Esophagus muscularis mucosa (tissue), 4 donors: Measurements from ENCODE around the gene ADAMTS1. TPM values are rescaled to one million over a fixed set of nuclear protein-coding genes. Genes with fewer than 3 reads are reported as not detected.

Experiments used
- DNase-seq: peaks from one replicate; pipeline ENCODE4 v3.0.0-alpha.2; 2017; ENCODE audit errors: extremely low spot score
- H3K27ac ChIP-seq, 4 donors: fragments of 200-600 bp; sonication (generic); replicated peaks in 1 of 4; 1 replicate in 3 of 4; 2 replicates in 1 of 4; pipeline ENCODE4 v1.5.1; 2016 to 2019; ENCODE audit warnings: mild to moderate bottlenecking in 1 of 4
- H3K27me3 ChIP-seq, 4 donors: fragments of 200-600 bp; sonication (generic); one replicate each; pipeline versions ENCODE4 v1.5.1 to v1.6.0; 2016 to 2019
- H3K36me3 ChIP-seq, 4 donors: fragments of 200-600 bp; sonication (generic); one replicate each; pipeline ENCODE4 v1.5.1; 2016 to 2019
- H3K4me1 ChIP-seq, 4 donors: fragments of 200-600 bp; sonication (generic); one replicate each; pipeline ENCODE4 v1.5.1; 2016 to 2019
- H3K4me3 ChIP-seq, 4 donors: fragments of 200-600 bp; sonication (generic); 1 replicate in 2 of 4; 2 replicates in 2 of 4; pipeline ENCODE4 v1.5.1; 2016 to 2019; ENCODE audit warnings: mild to moderate bottlenecking in 4 of 4, moderate library complexity in 1 of 4
- H3K9me3 ChIP-seq, 4 donors: fragments of 200-600 bp; sonication (generic); 1 replicate in 3 of 4; 2 replicates in 1 of 4; pipeline ENCODE4 v1.5.1; 2016 to 2019
- CTCF ChIP-seq, 3 experiments: fragments of 200-600 bp in 2 of 3; fragments of 450-650 bp in 1 of 3; sonication (generic) in 2 of 3; IDR thresholded peaks; one replicate each; pipeline ENCODE4 v1.5.1; 2017 to 2019; ENCODE audit warnings: antibody characterized with exemption in 3 of 3, mild to moderate bottlenecking in 2 of 3, moderate library complexity in 1 of 3
- EP300 ChIP-seq: sonication (generic); formaldehyde crosslinking; IDR thresholded peaks from one replicate; pipeline ENCODE4 v1.6.1; 2017; ENCODE audit warnings: antibody characterized with exemption
- POLR2A ChIP-seq: fragments of 450-650 bp; IDR thresholded peaks from one replicate; pipeline ENCODE4 v1.6.1; 2017; ENCODE audit warnings: antibody characterized with exemption, moderate library complexity, mild to moderate bottlenecking, low read depth
- POLR2AphosphoS5 ChIP-seq, 2 donors: sonication (generic); formaldehyde crosslinking; IDR thresholded peaks; one replicate each; pipeline ENCODE4 v1.6.1; 2017; ENCODE audit warnings: antibody characterized with exemption in 2 of 2
- WGBS: methylation state at CpG from one replicate; pipeline ENCODE4 v1.1.5; 2018; 5-methylcytosine and 5-hydroxymethylcytosine counted together
- intact Hi-C: fragments of 100-400 bp; cut with DNase I; formaldehyde crosslinking; loops from one replicate; pipeline ENCODE4 v1.15.1; 2023
- total RNA-seq, 4 donors: library from RNA; depleted of rRNA; stranded (reverse); fragments of >200 nt; gene quantifications; one replicate each; pipeline versions ENCODE4 v1.1.0 to v1.2.1, GENCODE V29; 2016

ADAMTS1 gene
- total RNA-seq, 4 donors from 2014 or later: 60.6 to 164 (median 123) TPM

- H3K36me3 ChIP-seq: peaks cover 28 to 83% (median 57%) of the 10 kb centered on the region in 4 donors
- H3K4me1 ChIP-seq: peaks cover 35 to 65% (median 59%) of the 10 kb centered on the region in 4 donors
- no peak for DNase-seq
Observed at GRCh38 chr21:26840201-26840600, 5.0 kb downstream of the ADAMTS1 start.

GRCh38 chr21:26837539-26837938, 7.7 kb downstream of the ADAMTS1 start:
- intact Hi-C loops: no loop called here
- WGBS: 50% methylated on average over 3 of the region's 3 CpGs
- TF ChIP-seq EP300: no peak
- TF ChIP-seq POLR2AphosphoS5 (IDR thresholded peaks at IDR 0.05): no peak
- no peak for TF ChIP-seq CTCF (IDR thresholded peaks at IDR 0.05)
- no peak for TF ChIP-seq POLR2A
- Histone ChIP-seq H3K4me3 (peak overlapping the region in 1 of 4 donors; percentile 81), H3K36me3 (peaks cover 28 to 69% (median 57%) of the 10 kb centered on the region in 4 donors), H3K4me1 (peaks cover 34 to 62% (median 56%) of the 10 kb centered on the region in 4 donors), H3K27me3 (no peaks in the 10 kb centered on the region), H3K9me3 (no peaks in the 10 kb centered on the region), H3K27ac (peak overlapping the region in 3 of 4 donors; percentile 28 to 95 (median 33))
- no peak for DNase-seq

More at GRCh38 chr21:26840201-26840600, 5.0 kb downstream of the ADAMTS1 start:
- peak overlapping the region; percentile 94 to 97 (median 96) for H3K27ac ChIP-seq
- peak overlapping the region in 3 of 4 donors; percentile 74 to 85 (median 81) for H3K4me3 ChIP-seq
- H3K27me3 ChIP-seq: no peaks in the 10 kb centered on the region
- H3K9me3 ChIP-seq: no peaks in the 10 kb centered on the region
- intact Hi-C loops: loop anchor here (5.0 kb wide), 1 partner anchor 68 kb away; no protein-coding TSS in a partner anchor
- WGBS: 66% methylated on average over 10 of the region's 10 CpGs
- no peak for TF ChIP-seq EP300
- TF ChIP-seq CTCF (IDR thresholded peaks at IDR 0.05): no peak
- no peak for TF ChIP-seq POLR2A
- no peak for TF ChIP-seq POLR2AphosphoS5 (IDR thresholded peaks at IDR 0.05)

- intact Hi-C loops: no loop called here
- no peaks in the 10 kb centered on the region for H3K9me3 ChIP-seq
- 76% methylated on average over 3 of the region's 3 CpGs for WGBS
- H3K4me1 ChIP-seq: peaks cover 28 to 52% (median 46%) of the 10 kb centered on the region in 4 donors
- no peak for DNase-seq
- H3K27ac ChIP-seq: peak overlapping the region in 3 of 4 donors; percentile 28 to 95 (median 33)
- peaks cover 28 to 59% (median 48%) of the 10 kb centered on the region in 4 donors for H3K36me3 ChIP-seq
- no peak overlapping the region for H3K4me3 ChIP-seq
- H3K27me3 ChIP-seq: no peaks in the 10 kb centered on the region
- TF ChIP-seq POLR2A: no peak
- peak in 1 of 2 donors; percentile 69 for TF ChIP-seq POLR2AphosphoS5 (IDR thresholded peaks at IDR 0.05)
Observed at GRCh38 chr21:26836528-26836927, 8.7 kb downstream of the ADAMTS1 start.

GRCh38 chr21:26835714-26836265, 9.4 kb downstream of the ADAMTS1 start:
- intact Hi-C loops: no loop called here
- H3K4me1 ChIP-seq: peaks cover 28 to 44% (median 39%) of the 10 kb centered on the region in 4 donors
- H3K27me3 ChIP-seq: no peaks in the 10 kb centered on the region
- no peak overlapping the region for H3K4me3 ChIP-seq
- TF ChIP-seq POLR2AphosphoS5 (IDR thresholded peaks at IDR 0.05) (peak in 1 of 2 donors; percentile 65), POLR2A (no peak)
- WGBS: 72% methylated on average over 2 of the region's 2 CpGs
- H3K36me3 ChIP-seq: peaks cover 28 to 51% (median 41%) of the 10 kb centered on the region in 4 donors
- H3K27ac ChIP-seq: no peak overlapping the region
- no peaks in the 10 kb centered on the region for H3K9me3 ChIP-seq
- DNase-seq: no peak

GRCh38 chr21:26835027-26835713, 10.0 kb downstream of the ADAMTS1 start:
- H3K4me3 ChIP-seq: no peak overlapping the region
- peaks cover 25 to 38% (median 32%) of the 10 kb centered on the region in 4 donors for H3K4me1 ChIP-seq
- no peak overlapping the region for H3K27ac ChIP-seq
- 74% methylated on average over 7 of the region's 7 CpGs for WGBS
- H3K36me3 ChIP-seq: peaks cover 24 to 45% (median 35%) of the 10 kb centered on the region in 4 donors
- H3K27me3 ChIP-seq: no peaks in the 10 kb centered on the region
- H3K9me3 ChIP-seq: no peaks in the 10 kb centered on the region
- TF ChIP-seq POLR2A: no peak
- TF ChIP-seq POLR2AphosphoS5 (IDR thresholded peaks at IDR 0.05): peak; percentile 11 to 28
- no peak for DNase-seq
- intact Hi-C loops: no loop called here
